Immature natural killer cell (primary cell): ENCODE measurements around the gene CCDC170. TPM values are rescaled to one million over a fixed set of nuclear protein-coding genes. Genes with fewer than 3 reads are reported as not detected.

ENCODE experiments used
- DNase-seq, 3 donors: peaks; one replicate each; pipeline ENCODE4 v3.0.0; 2022; ENCODE audit warnings: mixed read lengths in 1 of 3
- H3K27ac Mint-ChIP-seq, 6 donors: one replicate each; pipeline ENCODE4 v1.8.0; 2020; ENCODE audit warnings: mixed read lengths in 6 of 6, mild to moderate bottlenecking in 5 of 6, inconsistent platforms in 4 of 6, moderate library complexity in 3 of 6
- H3K27me3 Mint-ChIP-seq, 3 donors: one replicate each; pipeline ENCODE4 v1.8.0; 2020 to 2021; ENCODE audit warnings: low read depth in 3 of 3, mild to moderate bottlenecking in 3 of 3, mixed read lengths in 3 of 3, moderate library complexity in 3 of 3, inconsistent platforms in 1 of 3
- H3K36me3 Mint-ChIP-seq, 3 donors: one replicate each; pipeline ENCODE4 v1.8.0; 2020; ENCODE audit warnings: mixed read lengths in 3 of 3, inconsistent platforms in 2 of 3, mild to moderate bottlenecking in 2 of 3
- H3K4me1 Mint-ChIP-seq, 2 donors: one replicate each; pipeline ENCODE4 v1.8.0; 2020; ENCODE audit warnings: inconsistent platforms in 2 of 2, mild to moderate bottlenecking in 2 of 2, mixed read lengths in 2 of 2, moderate library complexity in 1 of 2
- H3K4me3 Mint-ChIP-seq, 5 donors: one replicate each; pipeline ENCODE4 v1.8.0; 2020; ENCODE audit warnings: mild to moderate bottlenecking in 5 of 5, mixed read lengths in 5 of 5, inconsistent platforms in 3 of 5, moderate library complexity in 3 of 5
- H3K9me3 Mint-ChIP-seq, 6 donors: one replicate each; pipeline ENCODE4 v1.8.0; 2020; ENCODE audit warnings: mild to moderate bottlenecking in 6 of 6, mixed read lengths in 6 of 6, inconsistent platforms in 4 of 6, moderate library complexity in 3 of 6
- polyA plus RNA-seq, 3 donors: library from polyadenylated mRNA; unstranded; fragments of 300-500 nt; fragmentation: Illumina TruSeq; gene quantifications; one replicate each; pipeline ENCODE4 v1.2.3, GENCODE V29; 2021

The CCDC170 gene
- polyA plus RNA-seq, 3 donors from 2014 or later = 0.78 TPM; not detected in 2

GRCh38 chr6:151665329-151665728, 171.5 kb downstream of the CCDC170 start:
- no peak for DNase-seq
- Mint-ChIP-seq H3K36me3 (no peaks in the 10 kb centered on the region), H3K9me3 (no peaks in the 10 kb centered on the region), H3K4me3 (no peak overlapping the region), H3K27me3 (peaks cover 3 to 6% (median 4%) of the 10 kb centered on the region in 3 donors), H3K27ac (no peak overlapping the region), H3K4me1 (no peaks in the 10 kb centered on the region)

GRCh38 chr6:151666526-151666925, 172.7 kb downstream of the CCDC170 start:
- peaks cover 3 to 6% (median 6%) of the 10 kb centered on the region in 3 donors for H3K27me3 Mint-ChIP-seq
- no peaks in the 10 kb centered on the region for H3K9me3 Mint-ChIP-seq
- no peak overlapping the region for H3K27ac Mint-ChIP-seq
- DNase-seq = no peak
- H3K4me3 Mint-ChIP-seq = no peak overlapping the region
- no peaks in the 10 kb centered on the region for H3K36me3 Mint-ChIP-seq
- H3K4me1 Mint-ChIP-seq = no peaks in the 10 kb centered on the region

GRCh38 chr6:151669208-151669560, 175.4 kb downstream of the CCDC170 start:
- Mint-ChIP-seq H3K27me3 (peaks cover 1 to 6% (median 3%) of the 10 kb centered on the region in 3 donors), H3K27ac (no peak overlapping the region)

GRCh38 chr6:151670116-151670515, 176.3 kb downstream of the CCDC170 start:
- Mint-ChIP-seq H3K4me1 (no peaks in the 10 kb centered on the region), H3K9me3 (no peaks in the 10 kb centered on the region)

More at GRCh38 chr6:151669208-151669560, 175.4 kb downstream of the CCDC170 start:
- H3K9me3 Mint-ChIP-seq = no peaks in the 10 kb centered on the region
- no peak overlapping the region for H3K4me3 Mint-ChIP-seq
- no peaks in the 10 kb centered on the region for H3K4me1 Mint-ChIP-seq
- H3K36me3 Mint-ChIP-seq = no peaks in the 10 kb centered on the region
- DNase-seq = no peak

More at GRCh38 chr6:151670116-151670515, 176.3 kb downstream of the CCDC170 start:
- H3K27ac Mint-ChIP-seq = no peak overlapping the region
- H3K36me3 Mint-ChIP-seq = no peaks in the 10 kb centered on the region
- H3K4me3 Mint-ChIP-seq = no peak overlapping the region
- H3K27me3 Mint-ChIP-seq = peaks cover 1 to 6% (median 3%) of the 10 kb centered on the region in 3 donors
- DNase-seq = no peak

Other genes starting within 250 kb of the CCDC170 start
- 10 to 100 TPM; 11.5 to 27.5 (median 24.1) TPM for gene ZBTB2, start 102.5 kb upstream of the CCDC170 start, polyA plus RNA-seq
- gene RMND1, start 41.9 kb upstream of the CCDC170 start, polyA plus RNA-seq = 10 to 100 TPM in 1 of 3 donors, 1 to 10 TPM in 2; 6.4 to 13.3 (median 7.5) TPM